ENCODE data around the gene FOXR1. TPM values are rescaled to one million over a fixed set of nuclear protein-coding genes. Genes with fewer than 3 reads are reported as not detected.

The FOXR1 gene
- total RNA-seq, 4 donors from 2014 or later = not detected

- DNase-seq (ENCODE audit: extremely low spot score) = no peak
- no peak for TF ChIP-seq POLR2AphosphoS5 (IDR thresholded peaks at IDR 0.05)
- no peak for TF ChIP-seq CTCF (IDR thresholded peaks at IDR 0.05)
- no peak for TF ChIP-seq POLR2A (IDR thresholded peaks at IDR 0.05; ENCODE audit: low read depth)
- TF ChIP-seq EP300 (IDR thresholded peaks at IDR 0.05) = no peak
- Histone ChIP-seq H3K9me3 (no peaks in the 10 kb centered on the region), H3K27ac (replicated peaks in 1 of 4) (no peak overlapping the region), H3K4me1 (peaks cover 15 to 42% (median 29%) of the 10 kb centered on the region in 4 donors), H3K36me3 (peaks cover 7 to 58% (median 50%) of the 10 kb centered on the region in 4 donors), H3K4me3 (no peak overlapping the region), H3K27me3 (no peaks in the 10 kb centered on the region)
- intact Hi-C loops (cut with DNase I) = no loop called here
- WGBS = 93% methylated on average over 6 of the region's 9 CpGs
Observed at GRCh38 chr11:119027561-119028345, 56.2 kb downstream of the FOXR1 start.

DNA sequence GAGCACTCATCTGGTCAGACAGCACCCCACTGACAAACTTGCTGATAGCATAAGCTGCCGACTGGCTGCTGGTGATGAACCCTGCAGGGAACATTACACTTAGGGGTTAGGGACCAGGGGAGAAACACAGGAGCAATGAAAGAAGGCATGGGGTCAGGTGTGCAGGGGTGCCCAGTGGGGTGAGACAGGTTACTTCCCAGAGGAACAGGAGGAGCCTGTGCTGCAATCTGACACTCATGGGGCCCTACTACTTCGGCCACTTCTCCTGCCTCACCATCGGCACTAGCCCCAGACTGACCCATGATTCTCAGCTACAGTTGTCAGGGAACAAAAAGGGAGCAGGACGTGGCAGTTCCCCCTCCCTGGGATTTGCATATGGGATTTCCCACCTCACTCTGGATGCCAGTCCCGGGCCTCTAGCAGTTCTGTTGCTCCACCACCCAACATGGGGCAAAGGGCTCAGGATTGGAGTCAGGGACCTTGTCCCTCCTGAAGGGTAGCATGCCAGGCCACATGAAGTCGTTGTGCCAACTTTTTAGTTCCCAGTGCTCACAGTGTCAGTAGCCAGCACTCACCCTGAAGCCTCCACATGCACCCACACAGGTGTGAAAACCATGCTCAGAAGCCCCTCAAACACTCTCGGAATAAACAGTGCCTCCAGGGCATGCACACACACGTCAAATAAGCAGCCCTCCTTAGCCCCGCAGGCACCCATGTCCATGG lies 56.9 kb downstream of the FOXR1 start:
- 90% methylated on average over 5 of the region's 9 CpGs for WGBS
- Histone ChIP-seq H3K27me3 (no peaks in the 10 kb centered on the region), H3K4me3 (no peak overlapping the region), H3K36me3 (peaks cover 7 to 51% (median 44%) of the 10 kb centered on the region in 4 donors), H3K9me3 (no peaks in the 10 kb centered on the region), H3K4me1 (peaks cover 15 to 36% (median 29%) of the 10 kb centered on the region in 4 donors), H3K27ac (replicated peaks in 1 of 4) (no peak overlapping the region)
- TF ChIP-seq POLR2AphosphoS5 (IDR thresholded peaks at IDR 0.05) (no peak), POLR2A (IDR thresholded peaks at IDR 0.05; ENCODE audit: low read depth) (no peak), EP300 (IDR thresholded peaks at IDR 0.05) (no peak), CTCF (IDR thresholded peaks at IDR 0.05) (no peak)
- DNase-seq (ENCODE audit: extremely low spot score) = no peak
- intact Hi-C loops (cut with DNase I) = no loop called here

DNA sequence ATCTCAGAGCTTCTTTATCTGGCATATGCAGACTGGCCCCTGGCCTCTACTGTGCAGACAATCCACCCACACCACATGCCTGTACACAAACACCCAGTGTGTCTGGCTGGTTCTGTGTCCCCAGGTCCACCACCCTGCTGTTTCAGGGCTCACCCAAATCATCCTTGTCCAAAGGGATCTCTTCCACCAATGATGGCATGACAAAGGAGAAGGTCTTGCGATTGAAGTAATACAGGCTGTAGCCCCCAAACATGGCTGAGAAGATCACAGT lies 57.4 kb downstream of the FOXR1 start:
- Histone ChIP-seq H3K27me3 (no peaks in the 10 kb centered on the region), H3K27ac (replicated peaks in 1 of 4) (peak overlapping the region in 2 of 4 donors; percentile 80 to 87), H3K4me3 (no peak overlapping the region), H3K9me3 (no peaks in the 10 kb centered on the region), H3K4me1 (peaks cover 15 to 36% (median 29%) of the 10 kb centered on the region in 4 donors), H3K36me3 (peaks cover 7 to 46% (median 39%) of the 10 kb centered on the region in 4 donors)
- intact Hi-C loops (cut with DNase I) = no loop called here
- no peak for DNase-seq (ENCODE audit: extremely low spot score)
- 100% methylated on average over 1 of the region's 1 CpG for WGBS
- TF ChIP-seq CTCF (IDR thresholded peaks at IDR 0.05) (no peak), POLR2A (IDR thresholded peaks at IDR 0.05; ENCODE audit: low read depth) (no peak), POLR2AphosphoS5 (IDR thresholded peaks at IDR 0.05) (no peak), EP300 (IDR thresholded peaks at IDR 0.05) (no peak)

- H3K27ac ChIP-seq (replicated peaks in 1 of 4) = peak overlapping the region; percentile 80 to 87 (median 82)
- no peak for DNase-seq (ENCODE audit: extremely low spot score)
- WGBS = 73% methylated on average over 9 of the region's 10 CpGs
- H3K9me3 ChIP-seq = no peaks in the 10 kb centered on the region
- intact Hi-C loops (cut with DNase I) = no loop called here
- H3K36me3 ChIP-seq = peaks cover 4 to 41% (median 34%) of the 10 kb centered on the region in 4 donors
- peaks cover 15 to 34% (median 26%) of the 10 kb centered on the region in 4 donors for H3K4me1 ChIP-seq
- no peaks in the 10 kb centered on the region for H3K27me3 ChIP-seq
- TF ChIP-seq EP300 (IDR thresholded peaks at IDR 0.05) (no peak), POLR2A (IDR thresholded peaks at IDR 0.05; ENCODE audit: low read depth) (no peak), CTCF (IDR thresholded peaks at IDR 0.05) (no peak), POLR2AphosphoS5 (IDR thresholded peaks at IDR 0.05) (no peak)
- peak overlapping the region; percentile 68 to 94 (median 80) for H3K4me3 ChIP-seq
Observed at GRCh38 chr11:119029340-119030028, 57.9 kb downstream of the FOXR1 start.
